IMR-90 (cell line): ENCODE results near the gene GNAO1. TPM values are rescaled to one million over a fixed set of nuclear protein-coding genes. Genes with fewer than 3 reads are reported as not detected.

Experiments
- ATAC-seq: fragments of 200-7000 bp; cut with Tn5 transposase; 2 replicates; pipeline ENCODE4 v1.9.1; 2020; ENCODE audit warnings: low read depth, mild to moderate bottlenecking, moderate library complexity
- BruUV-seq: library from RNA; stranded (reverse); fragments of 400-500 nt; replicated peaks from 2 replicates; lab custom pipeline; 2021; lab: Mats Ljungman, UMichigan
- CTCF ChIA-PET: fragments of 300-600 bp; formaldehyde crosslinking; extraction: SDS; loops from one replicate; lab custom pipeline; 2021; ENCODE audit warnings: antibody characterized with exemption; lab: Yijun Ruan, JAX
- POLR2A ChIA-PET: fragments of 300-600 bp; sonication (Branson Sonifier 250); formaldehyde crosslinking; loops from one replicate; lab custom pipeline; 2022; ENCODE audit warnings: antibody characterized with exemption; ENCODE audit not compliant: unreplicated experiment; lab: Charles Lee
- DNase-seq: peaks from one replicate; pipeline ENCODE4 v3.0.0; 2013
- H2AFZ ChIP-seq: replicated peaks from 2 replicates; pipeline ENCODE3; 2013; ENCODE audit warnings: low read length, mild to moderate bottlenecking; ENCODE audit not compliant: poor library complexity
- H2AK5ac ChIP-seq: 2 replicates; pipeline ENCODE4 v1.6.1; 2013; ENCODE audit warnings: low read depth, low read length, inconsistent platforms
- H2AK9ac ChIP-seq: replicated peaks from 2 replicates; pipeline ENCODE3; 2013; ENCODE audit warnings: mild to moderate bottlenecking, low read depth, low read length, moderate library complexity; ENCODE audit not compliant: poor library complexity
- H2BK120ac ChIP-seq: 2 replicates; pipeline ENCODE4 v1.6.1; 2013; ENCODE audit warnings: low read depth, low read length, inconsistent platforms
- H2BK15ac ChIP-seq: 3 replicates; pipeline ENCODE4 v1.6.1; 2013; ENCODE audit warnings: low read depth, low read length, inconsistent platforms
- H2BK20ac ChIP-seq: 2 replicates; pipeline ENCODE4 v1.6.1; 2013; ENCODE audit warnings: low read depth, mild to moderate bottlenecking, inconsistent platforms, low read length, moderate library complexity
- H2BK5ac ChIP-seq: 2 replicates; pipeline ENCODE4 v1.6.1; 2013; ENCODE audit warnings: mild to moderate bottlenecking, low read depth, low read length, inconsistent platforms; ENCODE audit not compliant: poor library complexity, severe bottlenecking
- H3K14ac ChIP-seq: replicated peaks from 2 replicates; pipeline ENCODE4 v1.6.1; 2013; ENCODE audit warnings: low read depth, low read length, inconsistent platforms
- H3K18ac ChIP-seq: 2 replicates; pipeline ENCODE4 v1.6.1; 2013; ENCODE audit warnings: low read depth, low read length, control low read depth
- H3K23ac ChIP-seq: 2 replicates; pipeline ENCODE4 v1.6.1; 2013; ENCODE audit warnings: low read depth, low read length, inconsistent platforms
- H3K27ac ChIP-seq: 2 replicates; pipeline ENCODE4 v1.5.1; 2013; ENCODE audit warnings: mild to moderate bottlenecking, control low read depth, low read length; ENCODE audit not compliant: insufficient read depth
- H3K27me3 ChIP-seq: 2 replicates; pipeline ENCODE4 v1.6.1; 2013; ENCODE audit warnings: low read length; ENCODE audit not compliant: control insufficient read depth, insufficient read depth
- H3K36me3 ChIP-seq: 2 replicates; pipeline ENCODE4 v1.6.1; 2013; ENCODE audit warnings: low read length, mixed read lengths; ENCODE audit not compliant: control insufficient read depth, insufficient read depth
- H3K4ac ChIP-seq: 2 replicates; pipeline ENCODE4 v1.6.1; 2013; ENCODE audit warnings: low read depth, low read length, inconsistent platforms
- H3K4me1 ChIP-seq: 2 replicates; pipeline ENCODE4 v1.6.1; 2013; ENCODE audit warnings: low read length, mixed read lengths; ENCODE audit not compliant: control insufficient read depth, insufficient read depth
- H3K4me2 ChIP-seq: 2 replicates; pipeline ENCODE4 v1.6.1; 2013; ENCODE audit warnings: low read depth, mild to moderate bottlenecking, control low read depth, low read length, moderate library complexity
- H3K4me3 ChIP-seq: 2 replicates; pipeline ENCODE4 v1.5.1; 2013; ENCODE audit warnings: low read depth, mild to moderate bottlenecking, control low read depth, low read length, moderate library complexity; ENCODE audit not compliant: insufficient read depth
- H3K56ac ChIP-seq: 2 replicates; pipeline ENCODE4 v1.6.1; 2013; ENCODE audit warnings: low read length, inconsistent platforms; ENCODE audit not compliant: insufficient read depth; ENCODE audit errors: extremely low read depth
- H3K79me1 ChIP-seq, 2 experiments: 2 replicates each; pipeline ENCODE4 v1.6.1; 2013; ENCODE audit warnings: low read length in 2 of 2, inconsistent platforms in 1 of 2, low read depth in 1 of 2
- H3K9ac ChIP-seq: 2 replicates; pipeline ENCODE4 v1.6.1; 2013; ENCODE audit warnings: low read depth, low read length, control low read depth
- H3K9me1 ChIP-seq: 2 replicates; pipeline ENCODE4 v1.6.1; 2013; ENCODE audit warnings: low read length, inconsistent platforms; ENCODE audit not compliant: insufficient read depth
- H3K9me3 ChIP-seq: 2 replicates; pipeline ENCODE4 v1.6.1; 2013; ENCODE audit warnings: low read length; ENCODE audit not compliant: control insufficient read depth, insufficient read depth
- H4K20me1 ChIP-seq: 2 replicates; pipeline ENCODE4 v1.6.1; 2013; ENCODE audit warnings: low read length, inconsistent platforms; ENCODE audit not compliant: insufficient read depth
- H4K5ac ChIP-seq: 2 replicates; pipeline ENCODE4 v1.6.1; 2013; ENCODE audit warnings: mild to moderate bottlenecking, low read depth, low read length, control low read depth
- H4K8ac ChIP-seq, 2 experiments: 2 replicates each; pipeline ENCODE4 v1.6.1; 2013; ENCODE audit warnings: low read depth in 2 of 2, low read length in 2 of 2, control low read depth in 1 of 2, inconsistent platforms in 1 of 2
- H4K91ac ChIP-seq: 2 replicates; pipeline ENCODE4 v1.6.1; 2013; ENCODE audit warnings: low read depth, low read length, inconsistent platforms; ENCODE audit not compliant: insufficient read depth
- BHLHE40 ChIP-seq: fragments of 150-350 bp; IDR thresholded peaks from 2 replicates; pipeline ENCODE4 v1.6.1; 2016; ENCODE audit warnings: mild to moderate bottlenecking, low read depth, low read length
- CTCF ChIP-seq: conservative IDR thresholded peaks from 2 replicates; pipeline ENCODE4 v1.5.1; 2012; ENCODE audit warnings: mild to moderate bottlenecking, low read depth, low read length, improper control_type of control experiment
- WGBS, 2 experiments: methylation state at CpG; one replicate each; pipeline versions ENCODE4 v1.1.5 to v1.1.7; 2013; ENCODE audit warnings: missing lambda C conversion rate in 2 of 2; ENCODE audit not compliant: insufficient read length in 1 of 2; ENCODE audit errors: extremely low coverage in 2 of 2; 5-methylcytosine and 5-hydroxymethylcytosine counted together
- dilution Hi-C: fragments of 300-500 bp; cut with HindIII; formaldehyde crosslinking; loops from one replicate; pipeline ENCODE4 v1.14.3; 2018; ENCODE audit warnings: low sequenced_read_pairs; ENCODE audit not compliant: unreplicated experiment
- in situ Hi-C: fragments of 300-500 bp; cut with MboI; formaldehyde crosslinking; loops from 3 replicates; pipeline ENCODE4 v1.14.3; 2019; ENCODE audit warnings: low sequenced_read_pairs, inconsistent platforms, mixed read lengths
- intact Hi-C: fragments of 100-400 bp; cut with micrococcal nuclease; formaldehyde crosslinking; loops from 2 replicates; pipeline ENCODE4 v1.10.0; 2022
- polyA plus RNA-seq, 3 experiments: library from polyadenylated mRNA; depleted of rRNA; stranded (reverse); fragments of >200 nt; gene quantifications; 2 replicates each; pipeline ENCODE4 v1.2.3, GENCODE V29; 2012; ENCODE audit warnings: low replicate concordance in 1 of 3
- total RNA-seq: library from RNA; depleted of rRNA; stranded (reverse); fragments of >200 nt; gene quantifications from 2 replicates; pipeline ENCODE4 v1.2.3, GENCODE V29; 2012
- TF ChIP-seq, protein P1 (sequence below): fragments of 150-350 bp; IDR thresholded peaks from 2 replicates; pipeline ENCODE4 v1.6.1; 2016; ENCODE audit warnings: low read depth, mild to moderate bottlenecking, low read length, moderate library complexity, borderline replicate concordance

GNAO1 gene
- total and polyA plus RNA-seq, 2 of the 4 experiments (the other 2 are of a cell fraction): under 0.01 to 0.07 TPM

- Histone ChIP-seq H3K23ac (no peak overlapping the region), H3K9ac (no peak overlapping the region), H3K4me3 (no peak overlapping the region), H2AFZ (no peak overlapping the region), H4K91ac (no peak overlapping the region), H3K4me1 (peaks cover 17% of the 10 kb centered on the region), H3K9me1 (peaks cover 16% of the 10 kb centered on the region), H2BK5ac (peak overlapping the region; percentile 69), H3K4me2 (no peak overlapping the region), H3K14ac (no peak overlapping the region; the same call in 1 of the 2 replicates), H2BK120ac (no peak overlapping the region), H3K18ac (no peak overlapping the region; the same call in 1 of the 2 replicates), H3K9me3 (no peaks in the 10 kb centered on the region), H2AK9ac (no peak overlapping the region), H3K79me1 (peaks cover 18 to 29% of the 10 kb centered on the region in 2 experiments), H3K56ac (no peak overlapping the region), H2AK5ac (peak overlapping the region; percentile 52; the same call in 1 of the 2 replicates), H3K27ac (no peak overlapping the region), H4K5ac (no peak overlapping the region), H3K36me3 (peaks cover 33% of the 10 kb centered on the region), H4K20me1 (peaks cover 5% of the 10 kb centered on the region; the same call in 1 of the 2 replicates), H4K8ac (peak overlapping the region in 1 of 2 experiments; percentile 17; a peak in 2 of 4 replicates), H2BK20ac (no peak overlapping the region), H2BK15ac (peak overlapping the region; percentile 30; the same call in 1 of the 3 replicates), H3K27me3 (no peaks in the 10 kb centered on the region), H3K4ac (no peak overlapping the region)
- BruUV-seq: no TSS peak
- ATAC-seq (peak; percentile 4), DNase-seq (no peak)
- in situ Hi-C loops: no loop called here
- intact Hi-C loops: no loop called here
- ChIA-PET POLR2A (no interaction called here), CTCF (interaction anchor here (1.1 to 1.5 kb wide), 2 partner anchors 17 to 21 kb away, joined by 3 to 4 read pairs; no protein-coding TSS in a partner anchor)
- TF ChIP-seq, protein P1, sequence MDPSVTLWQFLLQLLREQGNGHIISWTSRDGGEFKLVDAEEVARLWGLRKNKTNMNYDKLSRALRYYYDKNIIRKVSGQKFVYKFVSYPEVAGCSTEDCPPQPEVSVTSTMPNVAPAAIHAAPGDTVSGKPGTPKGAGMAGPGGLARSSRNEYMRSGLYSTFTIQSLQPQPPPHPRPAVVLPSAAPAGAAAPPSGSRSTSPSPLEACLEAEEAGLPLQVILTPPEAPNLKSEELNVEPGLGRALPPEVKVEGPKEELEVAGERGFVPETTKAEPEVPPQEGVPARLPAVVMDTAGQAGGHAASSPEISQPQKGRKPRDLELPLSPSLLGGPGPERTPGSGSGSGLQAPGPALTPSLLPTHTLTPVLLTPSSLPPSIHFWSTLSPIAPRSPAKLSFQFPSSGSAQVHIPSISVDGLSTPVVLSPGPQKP: no peak
- TF ChIP-seq BHLHE40 (no peak), CTCF (no peak)
- WGBS, 2 experiments: no CpG with 5 or more reads among the region's 3 CpGs
- dilution Hi-C loops: no loop called here
These were observed 196.1 kb downstream of the GNAO1 start for GRCh38 chr16:56387396-56387795.
